ENCODE measurements around the gene FBN3. TPM values are rescaled to one million over a fixed set of nuclear protein-coding genes. Genes with fewer than 3 reads are reported as not detected.
"Not testable (repeated sequence)": the region's sequence is repeated elsewhere in the genome, so short reads cannot be mapped to it uniquely, and the experiment has no call there.

FBN3 gene
- total RNA-seq, 1 donor from 2014 or later = 0.04 TPM

DNA sequence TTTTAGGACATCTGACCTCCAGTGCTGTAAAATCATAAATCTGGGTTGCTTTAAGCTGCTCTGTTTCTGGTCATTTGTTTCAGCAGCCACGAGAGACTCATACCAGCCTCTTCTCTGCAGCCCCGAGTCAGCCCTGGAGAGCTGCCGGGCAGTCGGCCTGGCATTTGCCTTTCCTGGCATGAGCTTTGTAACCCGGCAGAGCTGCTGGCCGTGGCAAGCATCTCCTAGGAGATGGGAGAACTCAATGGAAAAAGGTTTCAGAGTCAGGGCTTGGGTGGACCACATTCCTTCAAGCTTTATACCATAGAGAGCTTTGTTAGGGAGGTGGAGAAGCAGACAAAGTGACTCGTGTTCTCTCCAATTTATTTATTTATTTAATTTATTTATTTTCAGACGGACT is 118.4 kb downstream of the FBN3 start:
- Histone ChIP-seq H3K27me3 (ENCODE audit: control insufficient read depth, insufficient read depth, low read length) (no peaks in the 10 kb centered on the region), H3K36me3 (ENCODE audit: control insufficient read depth, insufficient read depth, low read length) (no peaks in the 10 kb centered on the region), H3K4me3 (ENCODE audit: low read depth, low read length) (no peak overlapping the region)
- DNase-seq (ENCODE audit: low read depth) = no peak
- TF ChIP-seq, protein P1, sequence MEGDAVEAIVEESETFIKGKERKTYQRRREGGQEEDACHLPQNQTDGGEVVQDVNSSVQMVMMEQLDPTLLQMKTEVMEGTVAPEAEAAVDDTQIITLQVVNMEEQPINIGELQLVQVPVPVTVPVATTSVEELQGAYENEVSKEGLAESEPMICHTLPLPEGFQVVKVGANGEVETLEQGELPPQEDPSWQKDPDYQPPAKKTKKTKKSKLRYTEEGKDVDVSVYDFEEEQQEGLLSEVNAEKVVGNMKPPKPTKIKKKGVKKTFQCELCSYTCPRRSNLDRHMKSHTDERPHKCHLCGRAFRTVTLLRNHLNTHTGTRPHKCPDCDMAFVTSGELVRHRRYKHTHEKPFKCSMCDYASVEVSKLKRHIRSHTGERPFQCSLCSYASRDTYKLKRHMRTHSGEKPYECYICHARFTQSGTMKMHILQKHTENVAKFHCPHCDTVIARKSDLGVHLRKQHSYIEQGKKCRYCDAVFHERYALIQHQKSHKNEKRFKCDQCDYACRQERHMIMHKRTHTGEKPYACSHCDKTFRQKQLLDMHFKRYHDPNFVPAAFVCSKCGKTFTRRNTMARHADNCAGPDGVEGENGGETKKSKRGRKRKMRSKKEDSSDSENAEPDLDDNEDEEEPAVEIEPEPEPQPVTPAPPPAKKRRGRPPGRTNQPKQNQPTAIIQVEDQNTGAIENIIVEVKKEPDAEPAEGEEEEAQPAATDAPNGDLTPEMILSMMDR (IDR thresholded peaks at IDR 0.05; ENCODE audit: insufficient read depth, low read length, poor library complexity, severe bottlenecking) = no peak

DNA sequence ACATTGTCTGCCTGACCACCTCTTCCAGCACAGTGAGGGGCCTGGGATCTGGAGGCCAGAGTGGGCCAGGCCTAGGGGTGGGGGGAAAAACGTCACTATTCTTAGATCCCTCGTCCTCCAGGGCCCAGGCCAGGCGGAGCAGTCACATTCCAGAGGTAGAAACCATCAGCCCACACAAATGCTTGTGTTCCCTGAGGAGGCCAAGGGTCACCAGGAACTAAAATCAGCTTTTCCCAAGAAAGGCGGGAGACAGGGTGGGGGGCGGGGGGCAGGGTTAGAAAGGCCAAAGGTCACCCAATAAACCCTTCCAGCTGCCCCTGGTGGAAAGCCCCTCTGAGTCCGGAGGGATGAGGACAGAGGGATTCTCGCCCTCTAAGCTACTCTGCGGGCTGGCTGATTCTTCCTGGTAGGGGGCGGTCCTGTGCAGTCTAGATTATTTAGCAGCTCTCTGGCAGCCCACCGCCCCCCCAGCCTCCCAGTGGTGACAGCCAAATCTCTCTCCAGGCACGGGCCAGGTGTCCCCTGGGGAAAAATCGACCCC is 120.4 kb downstream of the FBN3 start:
- H3K36me3 ChIP-seq (ENCODE audit: control insufficient read depth, insufficient read depth, low read length) = no peaks in the 10 kb centered on the region
- TF ChIP-seq, protein P1 (IDR thresholded peaks at IDR 0.05; ENCODE audit: insufficient read depth, low read length, poor library complexity, severe bottlenecking) = no peak
- no peak overlapping the region for H3K4me3 ChIP-seq (ENCODE audit: low read depth, low read length)
- no peaks in the 10 kb centered on the region for H3K27me3 ChIP-seq (ENCODE audit: control insufficient read depth, insufficient read depth, low read length)
- no peak for DNase-seq (ENCODE audit: low read depth)

DNA sequence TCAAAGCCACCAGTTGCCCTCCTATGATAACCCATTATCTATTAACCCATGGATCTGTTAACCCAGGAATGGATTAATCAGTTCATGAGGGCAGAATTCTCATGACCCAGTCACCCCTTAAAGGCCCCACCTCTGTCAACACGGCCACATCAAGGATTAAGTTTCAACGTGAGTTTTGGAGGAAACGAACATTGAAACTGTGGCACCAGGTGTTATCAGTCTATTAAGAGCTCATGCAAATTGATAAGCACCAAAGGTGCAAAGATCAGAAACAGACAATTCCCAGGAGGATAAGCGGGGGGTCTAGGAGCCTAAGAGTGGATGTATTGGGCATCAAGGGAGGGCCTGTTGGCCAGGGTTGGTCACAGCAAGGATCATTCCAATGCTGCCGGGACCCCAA is 124.1 kb downstream of the FBN3 start:
- Histone ChIP-seq H3K27me3 (ENCODE audit: control insufficient read depth, insufficient read depth, low read length) (no peaks in the 10 kb centered on the region), H3K4me3 (ENCODE audit: low read depth, low read length) (no peak overlapping the region), H3K36me3 (ENCODE audit: control insufficient read depth, insufficient read depth, low read length) (no peaks in the 10 kb centered on the region)
- no peak for DNase-seq (ENCODE audit: low read depth)
- TF ChIP-seq, protein P1 (IDR thresholded peaks at IDR 0.05; ENCODE audit: insufficient read depth, low read length, poor library complexity, severe bottlenecking) = no peak

DNA sequence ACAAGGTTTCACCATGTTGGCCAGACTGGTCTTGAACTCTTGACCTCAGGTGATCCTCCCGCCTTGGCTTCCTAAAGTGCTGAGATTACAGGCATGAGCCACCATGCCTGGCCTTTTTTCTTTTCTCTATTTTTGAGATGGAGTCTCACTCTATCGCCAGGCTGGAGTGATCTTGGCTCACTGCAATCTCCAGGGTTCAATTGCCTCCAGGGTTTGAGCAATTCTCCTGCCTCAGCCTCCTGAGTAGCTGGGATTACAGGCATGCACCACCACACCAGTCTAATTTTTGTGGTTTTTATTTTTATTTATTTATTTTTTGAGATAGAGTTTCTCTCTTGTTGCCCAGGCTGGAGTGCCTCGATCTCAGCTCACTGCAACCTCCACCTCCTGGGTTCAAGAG is 125.1 kb downstream of the FBN3 start:
- H3K4me3 ChIP-seq (ENCODE audit: low read depth, low read length); H3K36me3 ChIP-seq (ENCODE audit: control insufficient read depth, insufficient read depth, low read length); DNase-seq (ENCODE audit: low read depth); H3K27me3 ChIP-seq (ENCODE audit: control insufficient read depth, insufficient read depth, low read length): not testable (repeated sequence)

DNA sequence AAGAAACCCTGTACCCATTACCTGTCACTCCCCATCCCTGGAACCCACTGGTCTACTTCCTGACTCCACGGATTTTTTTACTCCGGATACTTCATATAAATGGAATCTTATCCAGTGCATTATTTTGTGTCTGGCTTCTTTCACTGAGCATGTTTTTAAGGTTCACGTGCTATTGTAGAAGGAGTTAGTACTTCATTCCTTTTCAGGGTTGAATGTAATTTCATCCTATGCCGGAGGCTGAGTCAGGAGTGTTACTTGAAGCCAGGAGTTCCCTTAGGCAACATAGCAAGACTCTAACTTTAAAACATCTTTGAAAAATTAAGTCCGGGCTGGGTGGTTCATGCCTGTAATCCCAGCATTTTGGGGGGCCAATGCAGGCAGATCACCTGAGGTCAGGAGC is 126.0 kb downstream of the FBN3 start:
- no peaks in the 10 kb centered on the region for H3K27me3 ChIP-seq (ENCODE audit: control insufficient read depth, insufficient read depth, low read length)
- TF ChIP-seq, protein P1 (IDR thresholded peaks at IDR 0.05; ENCODE audit: insufficient read depth, low read length, poor library complexity, severe bottlenecking) = no peak
- no peaks in the 10 kb centered on the region for H3K36me3 ChIP-seq (ENCODE audit: control insufficient read depth, insufficient read depth, low read length)
- DNase-seq (ENCODE audit: low read depth) = no peak
- no peak overlapping the region for H3K4me3 ChIP-seq (ENCODE audit: low read depth, low read length)

DNA sequence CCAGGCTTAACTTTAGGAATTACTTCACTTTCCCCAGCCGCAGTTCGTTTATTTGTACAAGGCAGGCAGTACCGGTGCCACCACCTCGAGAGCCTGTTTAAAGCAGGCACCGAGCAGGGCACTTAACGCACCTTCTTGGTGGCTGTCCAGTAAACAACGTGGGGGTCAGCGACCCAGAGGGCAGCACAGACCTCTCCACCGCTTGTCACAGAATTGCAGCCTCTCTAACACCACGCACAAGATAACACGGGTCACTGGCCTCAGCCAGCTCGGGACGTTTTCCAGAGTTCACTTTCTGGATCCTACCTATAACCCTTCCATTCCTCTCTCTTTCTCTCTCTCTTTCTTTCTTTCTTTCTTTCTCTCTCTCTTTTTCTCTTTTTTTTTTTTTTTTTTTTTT is 127.1 kb downstream of the FBN3 start:
- no peak for DNase-seq (ENCODE audit: low read depth)
- Histone ChIP-seq H3K4me3 (ENCODE audit: low read depth, low read length) (no peak overlapping the region), H3K27me3 (ENCODE audit: control insufficient read depth, insufficient read depth, low read length) (no peaks in the 10 kb centered on the region), H3K36me3 (ENCODE audit: control insufficient read depth, insufficient read depth, low read length) (no peaks in the 10 kb centered on the region)
- TF ChIP-seq, protein P1 (IDR thresholded peaks at IDR 0.05; ENCODE audit: insufficient read depth, low read length, poor library complexity, severe bottlenecking) = no peak

Measured in kidney epithelial cell (primary cell).